GM12878 (cell line): Measurements from ENCODE around the gene TMCC3. TPM values are rescaled to one million over a fixed set of nuclear protein-coding genes. Genes with fewer than 3 reads are reported as not detected.

Source experiments
- ATAC-seq: fragments of 200-7000 bp; cut with Tn5 transposase; 3 replicates; pipeline ENCODE4 v1.9.1; 2020; ENCODE audit warnings: mild to moderate bottlenecking, moderate library complexity
- BruUV-seq: library from RNA; stranded (reverse); fragments of 400-500 nt; replicated peaks from 2 replicates; lab custom pipeline; 2021; lab: Mats Ljungman, UMichigan
- CTCF ChIA-PET: fragments of 300-600 bp; sonication (Branson Sonifier 250); formaldehyde crosslinking; extraction: SDS; loops from one replicate; lab custom pipeline; 2021; ENCODE audit warnings: inconsistent platforms; lab: Yijun Ruan, JAX
- POLR2A ChIA-PET: fragments of 350-600 bp; formaldehyde crosslinking; extraction: SDS; loops from one replicate; lab custom pipeline; 2021; ENCODE audit warnings: inconsistent platforms; lab: Charles Lee
- RAD21 ChIA-PET: fragments of 300-600 bp; sonication (Branson Sonifier 250); formaldehyde crosslinking; loops from one replicate; lab custom pipeline; 2023; ENCODE audit warnings: antibody characterized with exemption; ENCODE audit not compliant: unreplicated experiment; lab: Charles Lee
- SMC1A ChIA-PET: fragments of 300-600 bp; sonication (Branson Sonifier 250); formaldehyde crosslinking; loops from one replicate; lab custom pipeline; 2023; ENCODE audit not compliant: unreplicated experiment, uncharacterized antibody; lab: Charles Lee
- DNase-seq: peaks from one replicate; pipeline ENCODE4 v3.0.0-alpha.2; 2011; ENCODE audit warnings: low read depth, low spot score
- FAIRE-seq: peaks from 3 replicates; lab custom pipeline; 2011; peaks lifted over from hg19 to GRCh38; lab: Jason Lieb, UNC
- H2AFZ ChIP-seq: 2 replicates; pipeline ENCODE4 v1.6.0; 2011; ENCODE audit warnings: low read depth, low read length, control low read depth; ENCODE audit not compliant: control insufficient read depth
- H3K27ac ChIP-seq: 2 replicates; pipeline ENCODE4 v1.5.1; 2011; ENCODE audit warnings: control low read depth; ENCODE audit not compliant: control insufficient read depth, insufficient read depth
- H3K27me3 ChIP-seq, 2 experiments: replicated peaks in 1 of 2; 2 replicates each; pipeline versions ENCODE4 v1.6.0 to v1.6.1; 2011; ENCODE audit warnings: low read length in 1 of 2; ENCODE audit not compliant: control insufficient read depth in 2 of 2, insufficient read depth in 2 of 2
- H3K36me3 ChIP-seq, 2 experiments: 2 replicates each; pipeline ENCODE4 v1.5.1; 2011; ENCODE audit warnings: low read length in 1 of 2; ENCODE audit not compliant: control insufficient read depth in 2 of 2, insufficient read depth in 2 of 2
- H3K4me1 ChIP-seq: 2 replicates; pipeline ENCODE4 v1.6.1; 2011; ENCODE audit warnings: mild to moderate bottlenecking, low read length, moderate library complexity, mixed read lengths; ENCODE audit not compliant: control insufficient read depth, insufficient read depth
- H3K4me2 ChIP-seq: 2 replicates; pipeline ENCODE4 v1.6.0; 2011; ENCODE audit warnings: control low read depth; ENCODE audit not compliant: control insufficient read depth, insufficient read depth
- H3K4me3 ChIP-seq: fragments of 200-600 bp; sonication (generic); 2 replicates; pipeline ENCODE4 v1.5.1; 2016
- H3K79me2 ChIP-seq: 2 replicates; pipeline ENCODE4 v1.6.0; 2011; ENCODE audit warnings: low read length; ENCODE audit not compliant: control insufficient read depth, insufficient read depth
- H3K9ac ChIP-seq: 2 replicates; pipeline ENCODE4 v1.8.0; 2011; ENCODE audit warnings: low read length, control low read depth, mixed read lengths; ENCODE audit not compliant: control insufficient read depth, insufficient read depth
- H3K9me3 ChIP-seq: replicated peaks from 3 replicates; pipeline ENCODE4 v1.5.1; 2011; ENCODE audit warnings: mild to moderate bottlenecking, low read length; ENCODE audit not compliant: control insufficient read depth, insufficient read depth
- H4K20me1 ChIP-seq: 2 replicates; pipeline ENCODE4 v1.6.0; 2011; ENCODE audit not compliant: control insufficient read depth, insufficient read depth
- CBFB ChIP-seq: IDR thresholded peaks from 2 replicates; pipeline ENCODE4 v1.6.1; 2016; ENCODE audit warnings: antibody characterized with exemption, low read depth
- CREM ChIP-seq: IDR thresholded peaks from 2 replicates; pipeline ENCODE4 v1.6.1; 2014; ENCODE audit warnings: antibody characterized with exemption, low read depth
- FOXK2 ChIP-seq: fragments of 450-650 bp; IDR thresholded peaks from 2 replicates; pipeline ENCODE4 v1.6.1; 2017; ENCODE audit warnings: mild to moderate bottlenecking, moderate library complexity
- HCFC1 ChIP-seq: fragments of 150-350 bp; IDR thresholded peaks from 2 replicates; pipeline ENCODE4 v1.6.1; 2014; ENCODE audit warnings: low read length
- HDGF ChIP-seq: fragments of 450-650 bp; IDR thresholded peaks from 2 replicates; pipeline ENCODE4 v1.6.1; 2016; ENCODE audit warnings: antibody characterized with exemption
- IKZF2 ChIP-seq, 2 experiments: fragments of 450-650 bp; IDR thresholded peaks; 2 replicates each; pipeline ENCODE4 v1.6.1; 2017; ENCODE audit warnings: mild to moderate bottlenecking in 2 of 2, moderate library complexity in 2 of 2
- KAT2A ChIP-seq: conservative IDR thresholded peaks from 2 replicates; pipeline ENCODE4 v1.6.1; 2011; ENCODE audit warnings: low read depth, low read length; ENCODE audit not compliant: control insufficient read depth
- MTA2 ChIP-seq: fragments of 450-650 bp; IDR thresholded peaks from 2 replicates; pipeline ENCODE4 v1.6.1; 2016; ENCODE audit warnings: low read depth, mild to moderate bottlenecking, moderate library complexity
- NFYA ChIP-seq: IDR thresholded peaks from 2 replicates; pipeline ENCODE4 v1.6.1; 2011; ENCODE audit warnings: low read depth, mild to moderate bottlenecking, low read length, improper control_type of control experiment, borderline replicate concordance
- NR2C1 ChIP-seq: fragments of 450-650 bp; IDR thresholded peaks from 2 replicates; pipeline ENCODE4 v1.6.1; 2017; ENCODE audit warnings: antibody characterized with exemption, mild to moderate bottlenecking, moderate library complexity
- NR2F1 ChIP-seq: fragments of 450-650 bp; conservative IDR thresholded peaks from 2 replicates; pipeline ENCODE4 v1.6.1; 2017; ENCODE audit warnings: mild to moderate bottlenecking
- POLR2AphosphoS2 ChIP-seq: IDR thresholded peaks from 2 replicates; pipeline ENCODE4 v1.6.1; 2011; ENCODE audit warnings: low read depth, mild to moderate bottlenecking, low read length, improper control_type of control experiment, moderate library complexity
- RUNX3 ChIP-seq: IDR thresholded peaks from 2 replicates; pipeline ENCODE4 v1.6.1; 2012; ENCODE audit warnings: low read length, inconsistent platforms
- STAT1 ChIP-seq: fragments of 450-650 bp; conservative IDR thresholded peaks from 2 replicates; pipeline ENCODE4 v1.6.1; 2014; ENCODE audit warnings: antibody characterized with exemption, mild to moderate bottlenecking
- YY1 ChIP-seq: IDR thresholded peaks from 2 replicates; pipeline ENCODE4 v1.6.1; 2011; ENCODE audit warnings: low read depth, mild to moderate bottlenecking, low read length
- WGBS: methylation state at CpG from one replicate; pipeline ENCODE4 v1.1.6; 2016; ENCODE audit warnings: low lambda C conversion rate; ENCODE audit not compliant: insufficient replicate concordance, insufficient coverage; ENCODE audit errors: missing lambda C conversion rate; 5-methylcytosine and 5-hydroxymethylcytosine counted together
- in situ Hi-C: fragments of 300-500 bp; cut with MboI; formaldehyde crosslinking; loops from 9 replicates; pipeline ENCODE4 v1.14.3; 2018; ENCODE audit warnings: mixed read lengths
- intact Hi-C: fragments of 100-400 bp; cut with micrococcal nuclease; formaldehyde crosslinking; loops from one replicate; pipeline ENCODE4 v1.14.2; 2022; ENCODE audit not compliant: unreplicated experiment
- polyA plus RNA-seq, 11 experiments: library from polyadenylated mRNA; depleted of rRNA in 4 of 11; unstranded in 6 of 11; stranded (reverse) in 5 of 11; fragments of >200 nt; fragmentation: Nextera tagmentation in 4 of 11; fragmentation: Illumina TruSeq in 1 of 11; extraction: Ambion mirVana in 4 of 11; extraction: Trizol in 1 of 11; gene quantifications; 1 replicate in 1 of 11; 2 replicates in 10 of 11; pipeline versions ENCODE4 v1.2.1 to v1.2.3, GENCODE V29; 2011 to 2016; ENCODE audit warnings: inconsistent platforms in 2 of 11, missing spikeins in 2 of 11, low read depth in 1 of 11
- total RNA-seq, 4 experiments: library from RNA; depleted of rRNA in 3 of 4; stranded (reverse); fragments of >200 nt in 3 of 4; fragmentation: Illumina TruSeq in 1 of 4; extraction: Trizol in 1 of 4; gene quantifications; 2 replicates each; pipeline versions ENCODE4 v1.2.1 to v1.2.3, GENCODE V29; 2013 to 2021
- TF ChIP-seq, protein P1 (sequence below): fragments of 450-650 bp; formaldehyde crosslinking; IDR thresholded peaks from 2 replicates; pipeline ENCODE4 v1.4.0; 2020; ENCODE audit warnings: mild to moderate bottlenecking, moderate library complexity
- TF ChIP-seq, protein P2 (sequence below): IDR thresholded peaks from 2 replicates; pipeline ENCODE4 v1.6.1; 2012; ENCODE audit warnings: low read length, inconsistent platforms
- TF ChIP-seq, protein P3 (sequence below): fragments of 450-650 bp; IDR thresholded peaks from 2 replicates; pipeline ENCODE4 v1.6.1; 2017; ENCODE audit warnings: borderline replicate concordance
- TF ChIP-seq, protein P4 (sequence below): fragments of 450-650 bp; IDR thresholded peaks from 2 replicates; pipeline ENCODE4 v1.6.1; 2016; ENCODE audit warnings: mild to moderate bottlenecking

TMCC3 gene
- total and polyA plus RNA-seq, 10 of the 15 experiments (the other 5 are each of a cell fraction or from before 2014, with no cell fraction given) = 5.8 to 29.8 (median 12.6) TPM

DNA sequence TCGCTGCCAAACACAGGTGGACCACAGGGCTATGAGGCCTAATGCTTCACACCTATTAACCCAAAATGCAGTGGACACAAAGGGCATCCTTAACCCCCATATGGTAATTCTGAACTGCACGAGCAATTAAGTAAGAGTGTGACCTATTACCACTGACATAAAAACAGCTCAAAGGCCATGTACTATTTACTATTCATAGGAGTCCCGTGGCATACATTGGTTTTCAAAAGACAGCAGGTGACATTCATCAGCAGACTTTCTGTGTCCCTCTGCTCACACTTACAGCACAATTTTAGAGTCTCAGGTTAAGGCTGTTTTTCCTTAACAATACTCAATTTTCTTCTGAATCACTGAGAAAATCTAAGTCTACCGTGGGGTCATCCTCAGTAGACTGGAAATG, 23.1 kb upstream of the TMCC3 start:
- no peak for DNase-seq
- no peak for FAIRE-seq
- peaks cover 0 to 7% of the 10 kb centered on the region in 2 experiments; a peak in 1 of 4 replicates for H3K36me3 ChIP-seq
- H3K9me3 ChIP-seq = no peaks in the 10 kb centered on the region
- H3K27ac ChIP-seq = no peak overlapping the region
- no peaks in the 10 kb centered on the region; the same call in 1 of the 2 replicates for H4K20me1 ChIP-seq
- H3K4me1 ChIP-seq = peaks cover 27% of the 10 kb centered on the region
- BruUV-seq = no TSS peak
- H3K4me2 ChIP-seq = no peak overlapping the region
- TF ChIP-seq NFYA = no peak
- TF ChIP-seq RUNX3 = no peak
- TF ChIP-seq CREM = no peak
- TF ChIP-seq, protein P1, sequence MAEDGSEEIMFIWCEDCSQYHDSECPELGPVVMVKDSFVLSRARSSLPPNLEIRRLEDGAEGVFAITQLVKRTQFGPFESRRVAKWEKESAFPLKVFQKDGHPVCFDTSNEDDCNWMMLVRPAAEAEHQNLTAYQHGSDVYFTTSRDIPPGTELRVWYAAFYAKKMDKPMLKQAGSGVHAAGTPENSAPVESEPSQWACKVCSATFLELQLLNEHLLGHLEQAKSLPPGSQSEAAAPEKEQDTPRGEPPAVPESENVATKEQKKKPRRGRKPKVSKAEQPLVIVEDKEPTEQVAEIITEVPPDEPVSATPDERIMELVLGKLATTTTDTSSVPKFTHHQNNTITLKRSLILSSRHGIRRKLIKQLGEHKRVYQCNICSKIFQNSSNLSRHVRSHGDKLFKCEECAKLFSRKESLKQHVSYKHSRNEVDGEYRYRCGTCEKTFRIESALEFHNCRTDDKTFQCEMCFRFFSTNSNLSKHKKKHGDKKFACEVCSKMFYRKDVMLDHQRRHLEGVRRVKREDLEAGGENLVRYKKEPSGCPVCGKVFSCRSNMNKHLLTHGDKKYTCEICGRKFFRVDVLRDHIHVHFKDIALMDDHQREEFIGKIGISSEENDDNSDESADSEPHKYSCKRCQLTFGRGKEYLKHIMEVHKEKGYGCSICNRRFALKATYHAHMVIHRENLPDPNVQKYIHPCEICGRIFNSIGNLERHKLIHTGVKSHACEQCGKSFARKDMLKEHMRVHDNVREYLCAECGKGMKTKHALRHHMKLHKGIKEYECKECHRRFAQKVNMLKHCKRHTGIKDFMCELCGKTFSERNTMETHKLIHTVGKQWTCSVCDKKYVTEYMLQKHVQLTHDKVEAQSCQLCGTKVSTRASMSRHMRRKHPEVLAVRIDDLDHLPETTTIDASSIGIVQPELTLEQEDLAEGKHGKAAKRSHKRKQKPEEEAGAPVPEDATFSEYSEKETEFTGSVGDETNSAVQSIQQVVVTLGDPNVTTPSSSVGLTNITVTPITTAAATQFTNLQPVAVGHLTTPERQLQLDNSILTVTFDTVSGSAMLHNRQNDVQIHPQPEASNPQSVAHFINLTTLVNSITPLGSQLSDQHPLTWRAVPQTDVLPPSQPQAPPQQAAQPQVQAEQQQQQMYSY (CRISPR knock-in tag) = no peak
- no peak for TF ChIP-seq CBFB
- TF ChIP-seq POLR2AphosphoS2 = no peak
- TF ChIP-seq, protein P2, sequence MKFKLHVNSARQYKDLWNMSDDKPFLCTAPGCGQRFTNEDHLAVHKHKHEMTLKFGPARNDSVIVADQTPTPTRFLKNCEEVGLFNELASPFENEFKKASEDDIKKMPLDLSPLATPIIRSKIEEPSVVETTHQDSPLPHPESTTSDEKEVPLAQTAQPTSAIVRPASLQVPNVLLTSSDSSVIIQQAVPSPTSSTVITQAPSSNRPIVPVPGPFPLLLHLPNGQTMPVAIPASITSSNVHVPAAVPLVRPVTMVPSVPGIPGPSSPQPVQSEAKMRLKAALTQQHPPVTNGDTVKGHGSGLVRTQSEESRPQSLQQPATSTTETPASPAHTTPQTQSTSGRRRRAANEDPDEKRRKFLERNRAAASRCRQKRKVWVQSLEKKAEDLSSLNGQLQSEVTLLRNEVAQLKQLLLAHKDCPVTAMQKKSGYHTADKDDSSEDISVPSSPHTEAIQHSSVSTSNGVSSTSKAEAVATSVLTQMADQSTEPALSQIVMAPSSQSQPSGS = no peak
- no peak for TF ChIP-seq HDGF
- TF ChIP-seq NR2C1 = no peak
- TF ChIP-seq STAT1 = no peak
- TF ChIP-seq, protein P3, sequence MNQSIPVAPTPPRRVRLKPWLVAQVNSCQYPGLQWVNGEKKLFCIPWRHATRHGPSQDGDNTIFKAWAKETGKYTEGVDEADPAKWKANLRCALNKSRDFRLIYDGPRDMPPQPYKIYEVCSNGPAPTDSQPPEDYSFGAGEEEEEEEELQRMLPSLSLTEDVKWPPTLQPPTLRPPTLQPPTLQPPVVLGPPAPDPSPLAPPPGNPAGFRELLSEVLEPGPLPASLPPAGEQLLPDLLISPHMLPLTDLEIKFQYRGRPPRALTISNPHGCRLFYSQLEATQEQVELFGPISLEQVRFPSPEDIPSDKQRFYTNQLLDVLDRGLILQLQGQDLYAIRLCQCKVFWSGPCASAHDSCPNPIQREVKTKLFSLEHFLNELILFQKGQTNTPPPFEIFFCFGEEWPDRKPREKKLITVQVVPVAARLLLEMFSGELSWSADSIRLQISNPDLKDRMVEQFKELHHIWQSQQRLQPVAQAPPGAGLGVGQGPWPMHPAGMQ = no peak
- no peak for TF ChIP-seq NR2F1
- TF ChIP-seq HCFC1 = no peak
- TF ChIP-seq YY1 = no peak
- no peak for TF ChIP-seq FOXK2
- TF ChIP-seq MTA2 = no peak
- TF ChIP-seq, protein P4, sequence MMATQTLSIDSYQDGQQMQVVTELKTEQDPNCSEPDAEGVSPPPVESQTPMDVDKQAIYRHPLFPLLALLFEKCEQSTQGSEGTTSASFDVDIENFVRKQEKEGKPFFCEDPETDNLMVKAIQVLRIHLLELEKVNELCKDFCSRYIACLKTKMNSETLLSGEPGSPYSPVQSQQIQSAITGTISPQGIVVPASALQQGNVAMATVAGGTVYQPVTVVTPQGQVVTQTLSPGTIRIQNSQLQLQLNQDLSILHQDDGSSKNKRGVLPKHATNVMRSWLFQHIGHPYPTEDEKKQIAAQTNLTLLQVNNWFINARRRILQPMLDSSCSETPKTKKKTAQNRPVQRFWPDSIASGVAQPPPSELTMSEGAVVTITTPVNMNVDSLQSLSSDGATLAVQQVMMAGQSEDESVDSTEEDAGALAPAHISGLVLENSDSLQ = no peak
- TF ChIP-seq IKZF2 (IDR thresholded peaks at IDR 0.05) = no peak
- TF ChIP-seq KAT2A = no peak
- no peak for ATAC-seq
- in situ Hi-C loops (no loop called here), intact Hi-C loops (no loop called here)
- ChIA-PET CTCF (interaction anchor here (0.5 to 1.5 kb wide), 6 partner anchors 9 to 202 kb away, joined by 3 to 5 read pairs (median 3); no protein-coding TSS in a partner anchor), SMC1A (interaction anchor here (0.5 to 2.4 kb wide), 8 partner anchors 8 to 433 kb away, joined by 3 to 11 read pairs (median 4); no protein-coding TSS in a partner anchor), POLR2A (interaction anchor here (1.4 kb wide), 1 partner anchor 10 kb away, joined by 4 read pairs; no protein-coding TSS in a partner anchor), RAD21 (interaction anchor here (1.1 to 1.7 kb wide), 2 partner anchors 10 to 202 kb away, joined by 4 read pairs; no protein-coding TSS in a partner anchor)
- 85% methylated on average over 4 of the region's 4 CpGs for WGBS
- H3K79me2 ChIP-seq = peaks cover 8% of the 10 kb centered on the region
- no peaks in the 10 kb centered on the region for H3K27me3 ChIP-seq
- H3K4me3 ChIP-seq = no peak overlapping the region
- H2AFZ ChIP-seq = no peak overlapping the region
- no peak overlapping the region for H3K9ac ChIP-seq
